ENCODE measurements around the gene TSC22D1. TPM values are rescaled to one million over a fixed set of nuclear protein-coding genes. Genes with fewer than 3 reads are reported as not detected.
"Not testable (repeated sequence)": the region's sequence is repeated elsewhere in the genome, so short reads cannot be mapped to it uniquely, and the experiment has no call there.

The TSC22D1 gene
- total RNA-seq, 1 donor from 2014 or later: 153 TPM

DNA sequence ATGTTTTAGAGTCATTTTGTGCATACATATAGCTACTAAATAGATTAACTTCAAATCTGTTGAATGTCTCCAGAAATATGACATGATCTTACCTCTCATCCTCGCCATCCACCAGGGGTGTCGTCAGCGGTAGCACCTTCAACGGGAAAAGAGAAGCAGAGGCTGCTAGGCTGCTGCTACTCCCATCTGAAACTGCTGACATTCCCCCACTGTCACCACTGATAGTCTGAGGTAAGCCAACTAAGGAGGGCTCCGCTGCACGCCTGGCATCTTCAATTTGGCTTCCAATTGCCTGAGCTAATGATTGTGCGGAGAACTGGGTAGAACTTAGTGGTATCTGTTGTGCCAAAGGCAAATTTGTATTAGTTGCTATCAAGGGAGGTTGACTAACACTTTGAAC lies 3.1 kb downstream of the TSC22D1 start:
- Mint-ChIP-seq H3K27me3 (no peaks in the 10 kb centered on the region), H3K27ac (no peak overlapping the region), H3K4me1 (ENCODE audit: low read depth) (peaks cover 53% of the 10 kb centered on the region), H3K9me3 (ENCODE audit: low read depth) (no peaks in the 10 kb centered on the region), H3K36me3 (ENCODE audit: insufficient read depth) (peaks cover 14% of the 10 kb centered on the region), H3K4me3 (ENCODE audit: low read depth) (peak overlapping the region; percentile 96)
- TF ChIP-seq, protein P1, sequence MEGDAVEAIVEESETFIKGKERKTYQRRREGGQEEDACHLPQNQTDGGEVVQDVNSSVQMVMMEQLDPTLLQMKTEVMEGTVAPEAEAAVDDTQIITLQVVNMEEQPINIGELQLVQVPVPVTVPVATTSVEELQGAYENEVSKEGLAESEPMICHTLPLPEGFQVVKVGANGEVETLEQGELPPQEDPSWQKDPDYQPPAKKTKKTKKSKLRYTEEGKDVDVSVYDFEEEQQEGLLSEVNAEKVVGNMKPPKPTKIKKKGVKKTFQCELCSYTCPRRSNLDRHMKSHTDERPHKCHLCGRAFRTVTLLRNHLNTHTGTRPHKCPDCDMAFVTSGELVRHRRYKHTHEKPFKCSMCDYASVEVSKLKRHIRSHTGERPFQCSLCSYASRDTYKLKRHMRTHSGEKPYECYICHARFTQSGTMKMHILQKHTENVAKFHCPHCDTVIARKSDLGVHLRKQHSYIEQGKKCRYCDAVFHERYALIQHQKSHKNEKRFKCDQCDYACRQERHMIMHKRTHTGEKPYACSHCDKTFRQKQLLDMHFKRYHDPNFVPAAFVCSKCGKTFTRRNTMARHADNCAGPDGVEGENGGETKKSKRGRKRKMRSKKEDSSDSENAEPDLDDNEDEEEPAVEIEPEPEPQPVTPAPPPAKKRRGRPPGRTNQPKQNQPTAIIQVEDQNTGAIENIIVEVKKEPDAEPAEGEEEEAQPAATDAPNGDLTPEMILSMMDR (IDR thresholded peaks at IDR 0.05; ENCODE audit: unreplicated experiment): no peak
- DNase-seq (ENCODE audit: low spot score, unreplicated experiment): no peak

DNA sequence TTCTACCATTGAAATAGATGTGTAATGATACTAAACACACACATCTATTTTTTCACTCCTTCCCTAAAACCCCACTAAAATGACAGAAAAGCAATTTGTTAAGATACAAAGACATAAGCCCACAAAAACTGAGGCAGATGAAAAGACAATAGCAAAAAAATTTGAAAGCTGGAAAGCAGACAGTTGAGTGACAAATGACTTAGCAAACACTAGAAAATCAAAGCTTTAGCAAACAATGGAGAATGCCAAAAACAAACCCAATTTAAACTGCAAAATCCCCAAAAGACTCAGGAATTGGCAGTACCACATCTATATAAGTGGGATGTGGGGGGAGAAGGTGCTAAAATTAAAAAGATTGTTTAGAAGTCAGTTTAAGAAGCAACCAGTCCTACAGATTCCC lies 9.5 kb downstream of the TSC22D1 start:
- peaks cover 49% of the 10 kb centered on the region for H3K4me1 Mint-ChIP-seq (ENCODE audit: low read depth)
- TF ChIP-seq, protein P1 (IDR thresholded peaks at IDR 0.05; ENCODE audit: unreplicated experiment): no peak
- no peak overlapping the region for H3K4me3 Mint-ChIP-seq (ENCODE audit: low read depth)
- peaks cover 13% of the 10 kb centered on the region for H3K36me3 Mint-ChIP-seq (ENCODE audit: insufficient read depth)
- no peaks in the 10 kb centered on the region for H3K27me3 Mint-ChIP-seq
- H3K27ac Mint-ChIP-seq: no peak overlapping the region
- DNase-seq (ENCODE audit: low spot score, unreplicated experiment): no peak
- H3K9me3 Mint-ChIP-seq (ENCODE audit: low read depth): peaks cover 5% of the 10 kb centered on the region

DNA sequence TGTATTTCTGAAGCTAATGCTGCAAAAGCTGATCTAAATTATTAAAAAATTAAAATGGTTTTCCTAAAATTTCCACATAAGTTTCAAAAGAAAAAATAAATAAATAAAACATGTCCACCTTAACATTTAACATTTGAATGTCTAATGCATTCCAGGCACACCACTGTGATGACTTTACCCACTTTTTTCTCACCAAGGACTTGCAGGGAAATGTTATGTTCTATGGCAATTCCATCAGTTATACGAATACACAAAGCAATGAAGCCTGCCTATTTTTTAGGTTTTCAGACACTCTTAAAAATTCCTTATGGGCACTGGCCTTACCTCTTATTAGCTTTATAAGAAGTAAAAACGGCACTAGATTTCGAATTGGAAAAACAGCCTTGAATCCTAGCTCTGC lies 10.2 kb downstream of the TSC22D1 start:
- no peak overlapping the region for H3K27ac Mint-ChIP-seq
- peaks cover 5% of the 10 kb centered on the region for H3K9me3 Mint-ChIP-seq (ENCODE audit: low read depth)
- no peak for DNase-seq (ENCODE audit: low spot score, unreplicated experiment)
- no peaks in the 10 kb centered on the region for H3K27me3 Mint-ChIP-seq
- H3K36me3 Mint-ChIP-seq (ENCODE audit: insufficient read depth): peaks cover 13% of the 10 kb centered on the region
- H3K4me3 Mint-ChIP-seq (ENCODE audit: low read depth): no peak overlapping the region
- TF ChIP-seq, protein P1 (IDR thresholded peaks at IDR 0.05; ENCODE audit: unreplicated experiment): no peak
- H3K4me1 Mint-ChIP-seq (ENCODE audit: low read depth): peaks cover 52% of the 10 kb centered on the region

DNA sequence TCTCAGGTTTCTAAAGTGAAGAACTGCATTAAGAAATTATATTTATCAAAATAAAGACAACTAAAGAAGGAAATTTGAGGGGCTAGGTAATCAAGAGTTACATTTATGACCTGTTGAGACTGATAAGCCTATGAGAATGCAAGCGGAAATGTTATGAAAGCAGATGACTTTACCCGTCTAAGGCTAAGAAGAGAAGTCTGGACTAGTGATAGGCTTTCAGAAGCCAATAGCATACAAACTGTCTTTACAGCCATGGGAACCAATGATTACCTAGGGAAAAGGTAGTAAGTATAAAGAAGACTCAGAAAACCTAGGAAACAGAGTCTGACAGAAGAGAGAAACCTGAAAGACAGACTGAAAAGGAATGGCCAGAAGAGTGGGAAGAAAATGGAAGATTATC lies 11.2 kb downstream of the TSC22D1 start:
- H3K36me3 Mint-ChIP-seq (ENCODE audit: insufficient read depth): peaks cover 13% of the 10 kb centered on the region
- DNase-seq (ENCODE audit: low spot score, unreplicated experiment): no peak
- peak overlapping the region; percentile 27 for H3K27ac Mint-ChIP-seq
- TF ChIP-seq, protein P1 (IDR thresholded peaks at IDR 0.05; ENCODE audit: unreplicated experiment): no peak
- H3K27me3 Mint-ChIP-seq: no peaks in the 10 kb centered on the region
- H3K4me3 Mint-ChIP-seq (ENCODE audit: low read depth): no peak overlapping the region
- H3K4me1 Mint-ChIP-seq (ENCODE audit: low read depth): peaks cover 52% of the 10 kb centered on the region
- peaks cover 5% of the 10 kb centered on the region for H3K9me3 Mint-ChIP-seq (ENCODE audit: low read depth)

DNA sequence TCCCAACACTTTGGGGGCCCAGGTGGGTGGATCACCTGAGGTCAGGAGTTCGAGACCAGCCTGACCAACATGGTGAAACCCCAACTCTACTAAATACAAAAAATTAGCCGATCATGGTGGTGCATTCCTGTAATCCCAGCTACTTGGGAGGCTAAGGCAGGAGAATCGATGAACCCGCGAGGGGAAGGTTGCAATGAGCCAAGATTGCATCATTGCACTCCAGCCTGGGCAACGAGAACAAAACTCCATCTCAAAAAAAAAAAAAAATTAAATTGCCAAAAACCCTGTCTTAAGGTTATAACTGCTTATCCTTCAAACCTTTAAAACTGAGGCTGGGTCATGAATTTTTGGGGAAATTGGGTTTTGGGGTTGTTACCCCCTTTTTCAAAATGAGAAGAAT lies 13.3 kb downstream of the TSC22D1 start:
- not testable (repeated sequence) for H3K27me3 Mint-ChIP-seq; H3K9me3 Mint-ChIP-seq (ENCODE audit: low read depth); H3K27ac Mint-ChIP-seq; DNase-seq (ENCODE audit: low spot score, unreplicated experiment); H3K4me3 Mint-ChIP-seq (ENCODE audit: low read depth)
- Mint-ChIP-seq H3K4me1 (ENCODE audit: low read depth) (peaks cover 36% of the 10 kb centered on the region), H3K36me3 (ENCODE audit: insufficient read depth) (peaks cover 12% of the 10 kb centered on the region)

DNA sequence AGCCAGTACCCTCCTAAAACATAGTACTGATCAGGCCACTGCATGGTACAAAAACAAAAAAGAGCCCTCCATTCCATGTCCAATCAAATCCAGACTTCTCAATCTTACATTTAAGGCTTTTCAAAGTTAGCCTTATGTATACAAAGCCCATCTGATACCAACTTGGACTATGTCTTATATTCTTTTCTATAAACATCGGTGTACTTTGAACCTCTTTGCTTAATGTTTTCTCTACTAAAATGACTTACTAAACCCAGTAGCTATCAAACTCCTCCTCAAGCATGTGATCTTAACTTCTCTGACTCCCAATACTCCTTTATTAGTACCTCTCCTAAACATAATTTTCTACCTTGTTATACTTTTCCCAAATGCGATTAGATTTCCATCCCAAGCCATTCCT lies 14.8 kb downstream of the TSC22D1 start:
- no peak for DNase-seq (ENCODE audit: low spot score, unreplicated experiment)
- no peak overlapping the region for H3K4me3 Mint-ChIP-seq (ENCODE audit: low read depth)
- peaks cover 5% of the 10 kb centered on the region for H3K9me3 Mint-ChIP-seq (ENCODE audit: low read depth)
- no peaks in the 10 kb centered on the region for H3K27me3 Mint-ChIP-seq
- TF ChIP-seq, protein P1 (IDR thresholded peaks at IDR 0.05; ENCODE audit: unreplicated experiment): no peak
- H3K27ac Mint-ChIP-seq: no peak overlapping the region
- peaks cover 13% of the 10 kb centered on the region for H3K36me3 Mint-ChIP-seq (ENCODE audit: insufficient read depth)
- H3K4me1 Mint-ChIP-seq (ENCODE audit: low read depth): peaks cover 24% of the 10 kb centered on the region

Data from progenitor cell of endocrine pancreas (in vitro differentiated cells).